ENCODE measurements around the gene TP53I11. TPM values are rescaled to one million over a fixed set of nuclear protein-coding genes. Genes with fewer than 3 reads are reported as not detected.

TP53I11 gene
- total RNA-seq, 1 donor from 2014 or later = 12.9 TPM

DNA sequence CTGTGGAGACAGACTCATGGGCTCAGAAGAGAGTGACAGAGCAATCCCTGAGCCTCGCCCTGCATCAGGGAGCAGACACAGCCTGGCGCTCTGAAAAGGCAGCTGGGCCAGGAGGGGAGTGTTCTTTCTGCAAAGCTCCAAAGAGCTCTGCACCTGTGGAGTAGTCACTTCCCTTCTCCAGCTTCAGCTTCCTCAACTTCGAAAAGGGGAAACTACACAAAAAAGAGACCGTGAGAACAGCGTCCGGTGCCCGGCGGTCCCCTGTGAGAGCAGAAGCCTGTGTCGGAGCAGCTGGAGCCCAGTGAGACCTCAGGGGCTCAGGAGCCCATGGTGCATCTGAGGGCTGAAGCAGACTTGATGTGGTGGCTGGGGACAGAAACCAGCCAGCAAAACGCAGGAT, 35.1 kb downstream of the TP53I11 start:
- peak in 1 of 2 donors; percentile 13 for DNase-seq (ENCODE audit: low read depth in 2 of 2)

DNA sequence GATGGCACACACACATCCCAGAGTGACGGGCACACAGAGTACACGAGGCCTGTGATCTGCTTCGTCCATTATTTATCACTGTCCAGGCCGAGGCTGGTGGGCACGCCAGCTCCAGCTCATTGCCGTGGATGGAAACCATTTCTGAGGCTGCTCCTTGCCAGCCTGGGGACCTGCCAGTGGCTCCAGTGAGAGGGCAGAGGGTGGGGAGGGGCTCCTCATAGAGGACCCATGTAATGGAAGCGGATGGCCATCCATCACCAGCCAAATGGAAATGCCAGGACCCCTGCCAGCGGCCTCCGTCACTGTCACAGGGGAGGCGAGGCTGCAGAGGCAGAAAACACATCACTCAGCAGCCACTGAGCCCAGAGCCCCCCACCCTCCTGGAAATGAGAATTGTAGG, 35.7 kb downstream of the TP53I11 start:
- no peak for DNase-seq (ENCODE audit: low read depth in 2 of 2)

DNA sequence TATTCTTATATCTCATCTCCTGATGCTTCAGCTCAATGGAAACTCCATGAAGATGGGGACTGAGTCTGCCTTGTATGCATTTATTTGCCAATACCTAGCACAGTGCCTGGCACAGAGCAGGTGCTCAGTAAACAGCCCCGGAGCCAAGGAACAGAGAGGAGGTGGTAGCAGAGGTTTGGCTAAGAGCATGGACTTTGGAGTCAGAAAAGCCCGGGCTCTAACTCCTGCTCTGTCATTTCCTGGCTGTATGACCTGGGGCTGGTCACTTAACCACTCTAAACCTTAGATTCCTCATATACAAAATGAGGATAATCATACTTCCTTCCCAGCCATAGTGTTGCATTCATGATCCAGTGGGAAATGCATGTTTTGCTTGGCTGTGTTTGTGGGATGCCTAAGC, 36.6 kb downstream of the TP53I11 start:
- DNase-seq (ENCODE audit: low read depth in 2 of 2) = peak in 1 of 2 donors; percentile 17

DNA sequence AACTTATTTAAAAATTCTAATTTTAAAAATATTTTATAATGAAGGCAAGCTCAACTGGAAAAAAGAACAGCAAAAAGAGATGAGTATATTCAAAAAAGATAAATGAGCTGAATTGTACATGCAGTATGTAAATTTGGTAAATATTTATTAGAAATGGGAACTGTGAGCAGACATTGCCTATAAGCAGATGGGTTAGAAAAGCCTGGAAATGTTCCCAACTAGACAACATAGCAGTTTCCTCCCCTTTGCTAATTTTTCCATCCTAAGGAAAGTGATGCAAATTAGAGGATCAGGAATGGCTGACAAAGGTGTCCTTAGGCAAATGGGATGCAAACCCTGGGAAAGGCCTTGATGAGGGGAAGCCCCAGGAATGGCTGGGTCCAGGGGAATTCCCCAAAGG, 37.2 kb downstream of the TP53I11 start:
- DNase-seq (ENCODE audit: low read depth in 2 of 2) = peak in 1 of 2 donors; percentile 23

DNA sequence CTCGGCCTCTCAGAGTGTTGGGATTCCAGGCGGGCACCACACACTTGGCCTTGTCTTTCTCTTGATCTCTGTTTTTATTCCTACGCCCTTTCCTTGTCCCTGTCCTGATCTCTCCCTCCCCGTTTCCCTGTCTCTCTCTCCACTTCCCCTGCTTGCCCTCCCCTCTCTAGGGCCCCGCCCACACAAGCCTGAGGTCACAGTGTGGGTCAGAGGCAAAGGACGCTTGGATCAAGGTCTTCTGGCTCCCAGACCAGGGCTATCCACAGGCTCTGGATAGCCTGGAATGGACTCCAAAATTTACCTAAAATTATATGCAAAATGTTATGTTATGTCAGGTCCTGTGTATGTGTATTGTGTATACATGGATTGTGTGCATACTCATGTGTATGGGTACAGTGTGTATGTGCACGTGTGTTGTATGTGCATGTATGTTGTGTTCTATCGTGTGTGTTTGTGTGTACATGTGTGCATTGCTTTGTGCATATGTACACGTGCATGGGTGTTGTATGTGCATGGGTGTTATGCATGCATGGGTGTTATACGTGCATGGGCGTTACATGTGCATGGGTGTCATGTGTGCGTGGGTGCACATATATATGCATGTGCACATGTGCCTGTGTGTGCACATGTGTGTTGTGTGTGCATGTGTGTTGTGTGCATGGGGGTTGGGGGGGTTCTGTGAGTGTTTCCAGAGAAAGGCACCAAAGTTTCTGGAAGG, 38.3 kb downstream of the TP53I11 start:
- DNase-seq (ENCODE audit: low read depth in 2 of 2) = no peak

DNA sequence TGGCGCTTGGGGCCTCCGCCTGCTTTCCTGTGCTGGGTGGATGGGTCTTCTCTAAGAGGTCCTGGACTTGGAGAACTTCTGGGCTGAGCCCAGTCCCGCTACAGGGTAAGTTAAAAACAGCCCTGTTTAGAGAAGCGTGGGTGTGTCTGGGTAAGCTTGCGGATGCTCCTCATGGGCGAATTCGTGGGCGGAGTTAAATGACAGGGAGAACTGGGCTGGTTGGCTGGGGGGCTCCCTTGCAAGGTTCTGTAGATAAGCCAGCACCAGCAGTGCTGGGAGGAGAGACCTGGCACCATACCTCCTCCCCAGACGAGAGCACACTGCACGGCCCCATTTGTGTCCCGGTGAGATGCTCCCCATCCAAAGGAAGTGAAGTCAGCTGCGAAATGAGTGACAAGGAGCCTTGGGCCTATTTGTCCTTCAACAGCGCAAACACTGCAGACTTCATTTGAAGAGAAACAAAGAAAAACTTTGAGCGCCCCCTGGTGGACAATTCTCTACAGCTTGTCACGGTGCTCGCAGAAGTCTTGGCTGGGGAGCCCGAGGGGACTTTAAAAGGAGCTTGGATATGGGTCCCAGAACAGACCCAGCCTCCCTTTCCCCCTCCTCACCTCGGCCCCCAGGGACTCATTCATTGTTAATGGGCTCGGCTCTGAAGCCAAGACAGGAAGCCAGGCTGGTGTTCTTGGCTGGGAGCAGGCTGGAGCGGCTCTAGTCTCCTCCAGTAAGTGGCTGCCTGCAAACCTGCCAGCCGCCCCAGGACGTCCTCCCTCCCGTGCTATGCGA, 39.5 kb downstream of the TP53I11 start:
- DNase-seq (ENCODE audit: low read depth in 2 of 2) = peak; percentile 83 to 84

DNA sequence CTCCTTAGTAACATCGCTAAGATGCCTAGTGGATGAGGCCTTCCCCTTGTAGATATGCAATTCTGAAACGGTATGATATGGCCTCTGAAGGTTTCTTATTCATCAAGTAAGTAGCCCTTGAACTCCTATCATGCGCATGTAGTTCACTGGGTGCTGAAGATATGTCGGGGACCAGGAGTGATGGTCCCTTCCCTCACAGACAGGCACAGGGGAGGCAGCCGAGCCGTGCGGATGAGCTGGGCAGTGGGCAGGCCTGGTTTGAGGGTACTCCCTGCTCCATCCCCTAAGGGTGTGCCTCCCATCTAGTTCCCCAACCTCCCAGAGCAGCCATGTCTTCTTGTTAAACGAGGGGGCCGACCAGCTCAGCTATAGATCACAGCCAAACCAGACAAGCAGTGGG, 40.1 kb downstream of the TP53I11 start:
- no peak for DNase-seq (ENCODE audit: low read depth in 2 of 2)

DNA sequence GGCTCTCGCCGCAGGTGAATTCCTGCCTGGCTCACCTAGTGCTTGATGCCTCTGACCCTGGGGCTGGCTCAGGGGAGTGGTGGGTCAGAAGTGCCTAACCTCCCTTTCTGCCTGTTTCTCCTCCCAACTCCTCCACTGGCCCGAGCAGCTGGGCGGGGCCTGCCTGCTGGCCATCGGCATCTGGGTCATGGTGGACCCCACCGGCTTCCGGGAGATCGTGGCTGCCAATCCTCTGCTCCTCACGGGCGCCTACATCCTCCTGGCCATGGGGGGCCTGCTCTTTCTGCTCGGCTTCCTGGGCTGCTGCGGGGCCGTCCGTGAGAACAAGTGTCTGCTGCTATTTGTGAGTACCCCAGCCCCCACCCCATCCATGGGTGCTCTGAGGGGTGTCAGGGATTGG, 41.1 kb downstream of the TP53I11 start:
- no peak for DNase-seq (ENCODE audit: low read depth in 2 of 2)

DNA sequence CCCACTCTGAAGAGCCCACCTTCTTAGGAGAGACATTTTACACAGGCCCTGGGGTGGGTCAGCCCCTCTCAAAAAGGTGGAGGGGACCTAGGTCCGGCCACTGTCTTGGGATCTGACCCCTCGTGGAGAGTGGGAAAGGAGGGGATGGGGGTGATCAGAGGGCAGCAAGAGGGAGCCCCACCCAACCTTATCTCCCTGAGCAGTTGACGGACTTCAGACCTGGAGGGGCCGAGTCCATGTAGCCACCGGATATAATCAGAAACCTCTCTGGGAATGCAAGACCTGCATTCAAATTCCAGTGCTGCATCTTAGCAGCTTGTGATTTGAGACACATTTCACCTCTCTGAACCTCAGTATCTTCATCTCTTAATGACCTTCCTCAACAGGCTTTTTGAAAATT, 44.0 kb downstream of the TP53I11 start:
- no peak for DNase-seq (ENCODE audit: low read depth in 2 of 2)

DNA sequence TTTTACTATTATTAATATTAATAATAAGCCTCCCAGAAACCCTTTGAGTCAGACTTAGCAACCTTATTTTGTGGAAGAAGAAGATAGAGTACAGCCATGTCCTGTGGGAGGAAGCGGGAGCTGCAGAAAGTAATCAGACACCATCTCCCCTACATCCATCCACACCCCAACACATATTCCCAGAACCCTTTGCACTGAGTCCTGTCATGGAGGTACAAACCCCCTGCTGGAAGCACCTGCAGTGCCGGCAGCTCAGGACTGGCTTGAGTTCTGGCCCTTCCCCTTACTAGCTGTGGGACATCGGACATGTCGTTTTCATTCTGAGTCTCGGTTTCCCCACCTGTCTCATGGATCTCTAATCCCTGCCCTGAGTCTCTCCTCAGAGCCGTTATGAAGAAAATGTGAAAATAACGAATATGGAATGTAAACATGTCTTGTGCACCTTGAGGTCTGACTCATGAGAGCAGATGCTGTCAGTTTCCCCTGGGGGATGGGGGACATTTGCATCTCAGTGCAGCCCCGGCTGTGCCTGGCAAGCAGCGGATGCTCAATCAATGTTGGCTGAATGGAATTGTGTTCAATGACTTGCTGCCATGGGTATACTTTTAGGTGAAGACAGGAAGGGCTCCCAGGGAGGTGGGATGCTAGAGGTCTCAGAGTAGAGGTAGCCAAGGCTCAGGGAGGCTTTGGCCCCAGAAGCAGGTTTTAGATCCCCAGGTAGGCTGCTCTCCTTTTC, 45.4 kb downstream of the TP53I11 start:
- no peak for DNase-seq (ENCODE audit: low read depth in 2 of 2)

DNA sequence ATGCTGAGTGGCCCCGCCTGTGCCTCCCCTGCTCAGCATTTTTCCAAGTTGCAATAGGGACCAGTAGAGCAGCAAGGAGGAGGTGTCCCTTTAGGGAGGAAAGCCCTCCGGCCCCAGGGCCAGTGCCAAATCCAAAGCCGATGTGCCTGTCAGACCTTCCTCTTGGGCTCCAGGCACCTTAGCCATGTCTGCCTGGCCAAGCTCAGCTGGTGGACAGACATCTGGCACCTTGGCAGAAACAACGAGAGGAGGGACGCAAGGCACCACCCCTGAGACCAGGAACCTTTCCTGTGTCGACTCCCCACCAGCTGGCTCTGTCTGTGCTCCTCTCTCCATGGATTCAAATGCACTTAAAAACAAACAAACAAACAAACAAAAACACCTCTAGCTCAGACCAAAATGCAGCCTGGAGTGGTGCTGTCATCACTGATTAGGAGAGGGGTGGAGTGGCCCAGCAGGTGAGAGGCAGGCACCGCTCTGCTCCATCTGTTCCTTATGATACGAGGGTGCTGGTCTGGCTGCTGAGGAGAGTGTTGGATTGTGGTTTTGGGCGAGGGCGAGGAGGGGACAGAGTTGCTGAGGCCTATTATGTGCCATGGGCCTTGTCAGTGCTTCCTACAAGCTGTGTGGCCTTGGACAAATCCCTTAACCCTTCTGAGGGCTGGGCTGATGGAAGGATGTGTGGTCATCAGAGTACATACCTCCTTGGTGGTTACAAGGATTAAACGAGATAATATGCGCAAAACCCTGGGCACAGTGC, 46.2 kb downstream of the TP53I11 start:
- no peak for DNase-seq (ENCODE audit: low read depth in 2 of 2)

DNA sequence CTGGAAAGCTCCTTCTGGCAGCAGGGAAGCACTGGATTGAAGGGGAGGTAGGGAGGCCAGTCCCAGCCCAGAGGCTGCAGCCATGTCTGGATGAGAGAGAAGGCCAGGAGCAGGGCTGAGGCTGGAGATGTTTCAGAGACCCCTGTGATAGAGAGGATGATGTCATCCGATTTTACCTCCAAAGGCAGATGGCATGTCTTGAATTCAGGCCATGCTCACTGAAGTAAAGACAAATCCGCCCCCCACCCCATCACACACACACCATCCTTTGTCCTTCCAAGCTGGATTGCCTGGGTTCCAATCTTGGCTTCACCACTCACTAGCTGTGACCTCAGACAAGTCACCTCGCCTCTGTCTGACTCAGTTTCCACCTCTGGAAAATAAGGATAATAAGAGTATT, 47.2 kb downstream of the TP53I11 start:
- no peak for DNase-seq (ENCODE audit: low read depth in 2 of 2)

DNA sequence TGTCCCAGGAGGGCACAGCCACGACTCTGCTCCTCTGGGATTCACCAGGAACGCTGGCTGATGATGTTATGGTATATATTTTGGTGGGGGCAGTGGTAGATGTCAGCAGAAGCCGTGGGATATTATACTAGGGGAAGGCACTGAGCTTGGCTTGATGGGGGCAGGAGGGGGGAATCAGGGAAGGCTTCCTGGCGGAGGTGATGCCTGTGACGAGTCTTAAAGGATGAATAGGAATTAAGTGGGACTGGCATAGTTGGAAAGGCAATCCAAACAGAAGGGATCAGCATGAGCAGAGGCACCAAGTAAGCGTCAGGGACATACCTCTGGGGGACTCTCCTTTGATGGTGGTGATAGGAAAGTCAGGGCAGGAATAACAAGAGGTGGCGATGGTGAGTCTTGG, 47.6 kb downstream of the TP53I11 start:
- no peak for DNase-seq (ENCODE audit: low read depth in 2 of 2)

DNA sequence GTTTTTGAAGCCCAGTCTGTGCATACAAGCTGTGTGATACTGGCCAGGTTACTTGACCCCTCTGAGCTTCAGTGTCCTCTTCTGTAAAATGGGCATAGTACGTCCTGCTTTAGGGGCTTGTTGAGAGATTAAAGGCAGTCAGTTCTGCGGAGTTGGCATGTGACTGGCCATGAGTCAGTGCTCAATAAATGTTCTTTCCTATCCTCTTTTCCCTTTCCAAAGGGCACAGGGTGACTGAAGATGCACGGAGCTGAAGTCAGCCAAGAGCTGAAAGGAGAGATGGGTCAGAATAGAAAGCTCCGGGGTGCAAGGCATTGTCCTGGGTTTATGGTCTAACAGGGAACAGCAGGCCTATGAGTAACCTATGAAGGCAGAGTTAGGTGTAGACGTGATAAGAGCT, 48.9 kb downstream of the TP53I11 start:
- no peak for DNase-seq (ENCODE audit: low read depth in 2 of 2)

DNA sequence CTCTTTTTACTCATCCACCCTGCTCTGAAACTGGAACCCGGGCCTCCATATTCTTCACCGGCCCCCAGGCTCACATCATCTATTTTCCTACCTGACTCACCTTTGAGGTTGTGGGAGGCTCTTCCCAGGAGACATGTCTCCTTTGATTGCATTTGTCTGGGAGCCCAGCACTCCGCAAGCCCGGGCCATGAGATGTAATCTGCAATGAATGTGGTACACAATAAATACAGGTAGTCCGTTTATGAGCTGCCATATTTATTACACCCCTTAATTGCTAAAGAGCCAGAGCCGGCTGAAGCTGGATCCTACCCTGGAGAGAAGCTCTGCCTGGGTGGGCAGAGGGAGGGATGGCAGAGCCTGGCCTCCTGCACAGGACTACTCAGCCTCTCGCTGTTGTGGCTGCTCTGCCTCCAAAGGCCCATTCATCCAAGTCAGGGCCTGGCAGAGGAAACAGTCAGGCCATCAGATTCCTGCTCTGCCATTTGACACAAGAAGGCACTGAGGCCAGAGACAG, 49.5 kb downstream of the TP53I11 start:
- DNase-seq (ENCODE audit: low read depth in 2 of 2) = no peak

DNA sequence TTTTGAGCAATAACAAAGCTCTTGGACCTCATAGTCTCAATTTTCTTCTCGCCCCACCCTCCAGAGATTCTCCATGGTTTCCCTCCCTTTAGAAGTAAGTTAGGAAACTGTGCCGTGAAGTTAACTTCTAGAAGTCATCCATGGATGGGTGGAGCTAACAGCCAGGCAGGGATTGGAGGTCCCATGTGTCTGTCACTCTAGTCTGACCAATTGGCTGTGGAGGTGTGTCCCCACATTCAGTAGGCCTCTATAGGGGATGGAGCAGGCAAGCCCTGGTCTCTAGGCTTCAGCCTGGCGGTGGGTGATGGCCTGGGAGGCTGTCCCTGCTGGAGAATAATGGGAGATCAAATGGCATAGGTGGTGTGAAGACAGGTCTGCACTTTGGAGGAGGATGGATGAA, 50.7 kb downstream of the TP53I11 start:
- peak; percentile 82 to 85 for DNase-seq (ENCODE audit: low read depth in 2 of 2)

DNA sequence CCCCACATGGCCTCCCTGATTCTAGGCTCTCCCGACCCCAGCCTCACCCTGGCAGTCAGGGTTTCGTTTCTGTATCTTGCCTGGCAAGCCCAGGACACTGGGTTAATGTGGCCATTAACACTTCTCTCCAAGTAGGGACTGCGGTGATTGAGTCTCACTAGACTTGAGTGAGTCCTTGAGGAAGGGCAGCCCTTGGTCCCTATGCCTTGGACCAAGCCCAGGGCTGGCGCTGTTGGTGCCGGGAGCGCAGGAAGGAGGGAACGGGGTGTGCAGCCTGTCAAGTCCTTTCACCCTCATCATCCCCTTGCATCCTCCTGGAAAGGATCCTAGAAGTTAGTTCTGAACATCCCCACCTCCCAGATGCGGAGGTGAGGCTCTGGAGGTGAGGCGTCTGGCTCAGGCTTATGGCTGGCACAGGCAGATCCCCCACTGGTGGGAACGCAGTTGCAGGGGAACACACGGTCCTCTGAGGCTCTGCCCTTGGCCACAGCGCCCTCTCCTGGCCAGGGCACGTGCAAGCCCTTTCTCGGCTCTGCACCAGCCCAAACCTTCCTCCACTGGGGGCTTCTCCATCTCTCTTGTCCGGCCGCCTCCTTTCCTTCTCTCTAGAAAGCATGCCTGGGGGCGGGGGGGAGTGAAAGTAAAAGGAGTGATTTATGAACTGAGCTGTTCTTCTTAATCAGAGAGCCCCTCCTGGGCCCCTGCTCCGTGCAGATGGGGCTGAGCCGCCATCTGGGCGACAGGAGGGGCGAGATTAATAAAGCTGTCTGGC, 56.7 kb downstream of the TP53I11 start:
- DNase-seq (ENCODE audit: low read depth in 2 of 2) = peak; percentile 73 to 89

DNA sequence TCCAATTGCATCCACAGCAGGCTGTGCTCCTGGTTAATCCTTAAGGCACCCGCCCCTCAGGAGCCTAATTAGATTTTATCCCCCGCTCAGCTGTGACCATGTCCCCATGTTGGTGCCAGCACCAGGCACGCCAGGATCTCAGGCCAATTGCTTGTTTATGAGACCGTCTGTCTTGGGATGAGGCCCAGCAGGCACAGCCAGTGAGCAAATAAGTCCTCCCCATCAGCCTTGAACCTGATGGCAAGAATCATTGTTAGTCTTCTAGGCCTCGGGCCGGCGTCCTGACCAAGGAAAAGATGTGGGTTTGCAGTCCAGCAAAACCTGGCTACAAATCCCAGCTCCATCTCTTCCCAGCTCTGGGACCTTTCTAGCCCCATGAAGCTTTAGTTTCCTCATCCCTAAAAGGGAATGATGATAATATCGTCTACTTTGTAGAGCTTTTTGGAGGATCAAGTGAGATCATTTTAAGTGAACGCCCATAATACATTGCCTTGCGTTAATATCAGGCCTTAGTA, 57.3 kb downstream of the TP53I11 start:
- no peak for DNase-seq (ENCODE audit: low read depth in 2 of 2)

DNA sequence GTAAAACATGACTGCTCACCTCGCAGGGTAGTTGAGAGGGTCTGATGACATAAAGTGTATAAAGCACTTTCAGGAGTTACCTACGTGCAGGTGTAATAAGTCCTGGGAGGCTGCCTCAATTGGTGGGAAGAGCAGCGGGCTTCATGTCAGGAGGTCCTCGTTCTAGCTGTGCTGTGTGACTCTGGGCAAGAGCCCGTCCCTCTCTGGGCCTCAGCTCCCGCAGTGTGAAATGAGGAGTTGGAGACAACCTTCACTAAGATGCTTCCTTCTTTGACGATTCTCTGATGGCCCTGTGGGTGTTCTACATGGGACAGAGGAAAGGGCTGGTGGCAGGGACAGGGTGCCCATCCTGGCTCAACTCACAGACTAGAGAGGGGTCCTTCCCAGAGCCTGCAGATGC, 57.8 kb downstream of the TP53I11 start:
- no peak for DNase-seq (ENCODE audit: low read depth in 2 of 2)

DNA sequence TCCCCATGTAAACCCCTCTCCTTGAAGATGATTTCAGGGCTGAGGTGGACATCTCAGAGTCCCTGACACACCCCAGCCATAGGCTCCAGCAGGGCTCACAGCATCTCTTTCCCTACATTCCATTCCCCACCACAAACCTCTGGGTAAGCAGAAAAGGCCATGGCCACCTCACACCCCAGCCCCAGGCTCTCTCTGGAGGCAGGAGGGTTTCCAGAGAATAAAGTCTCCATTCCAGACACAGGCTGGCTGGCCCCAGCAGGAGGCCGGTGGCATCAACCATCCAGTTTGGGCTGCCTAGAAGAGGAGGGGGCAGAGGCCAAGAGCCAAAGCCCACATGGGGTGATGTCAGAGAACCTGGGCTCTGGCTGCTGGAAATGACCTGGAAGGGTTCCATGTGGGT, 61.4 kb downstream of the TP53I11 start:
- no peak for DNase-seq (ENCODE audit: low read depth in 2 of 2)
